Activated T-cell treated with anti-CD3 and anti-CD28 coated beads, Interleukin-2, amount 50 U/mL, for 48 hours (primary cell): ENCODE results near the gene ABCB8.
"Not testable (repeated sequence)": the region's sequence is repeated elsewhere in the genome, so short reads cannot be mapped to it uniquely, and the experiment has no call there.

Experiments
- DNase-seq, 2 experiments: peaks; one replicate each; pipeline ENCODE4 v3.0.0-alpha.2; 2020

ABCB8 gene

GRCh38 chr7:151038951-151039849 is 10.9 kb downstream of the ABCB8 start:
- DNase-seq = peak; percentile 86 to 88

- DNase-seq = no peak
Measured at GRCh38 chr7:151039850-151040548, 11.7 kb downstream of the ABCB8 start.

- DNase-seq = no peak
Measured at GRCh38 chr7:151040616-151041375, 12.5 kb downstream of the ABCB8 start.

GRCh38 chr7:151043449-151043848 is 15.2 kb downstream of the ABCB8 start:
- DNase-seq = not testable (repeated sequence)

- no peak for DNase-seq
Measured at GRCh38 chr7:151043959-151044358, 15.7 kb downstream of the ABCB8 start.

- DNase-seq = no peak
Measured at GRCh38 chr7:151045262-151045661, 17.0 kb downstream of the ABCB8 start.

- DNase-seq = no peak
Measured at GRCh38 chr7:151045967-151046366, 17.7 kb downstream of the ABCB8 start.

GRCh38 chr7:151046603-151047573 is 18.6 kb downstream of the ABCB8 start:
- DNase-seq = no peak

- no peak for DNase-seq
Measured at GRCh38 chr7:151047976-151048815, 19.9 kb downstream of the ABCB8 start, which contains the start of gene ASIC3. TSS of gene ASIC3 (plus strand) at chr7:151048531. CDS start at chr7:151048886, 355 bp downstream.

GRCh38 chr7:151048911-151049463 is 20.7 kb downstream of the ABCB8 start:
- no peak for DNase-seq

- DNase-seq = peak; percentile 58 to 68
Measured at GRCh38 chr7:151051108-151051507, 22.9 kb downstream of the ABCB8 start.

- DNase-seq = no peak
Measured at GRCh38 chr7:151053096-151053495, 24.8 kb downstream of the ABCB8 start.

GRCh38 chr7:151053751-151054150 is 25.5 kb downstream of the ABCB8 start:
- DNase-seq = no peak

GRCh38 chr7:151056283-151056665 is 28.0 kb downstream of the ABCB8 start:
- DNase-seq = no peak

GRCh38 chr7:151056666-151057505 is 28.6 kb downstream of the ABCB8 start:
- DNase-seq = no peak

GRCh38 chr7:151057506-151057988 is 29.3 kb downstream of the ABCB8 start, which contains the start of gene CDK5:
TSS of gene CDK5 (minus strand) at chr7:151057897. CDS start at chr7:151057848, 49 bp downstream.
- no peak for DNase-seq

- peak; percentile 97 for DNase-seq
Measured at GRCh38 chr7:151057989-151058780, 29.9 kb downstream of the ABCB8 start.

- DNase-seq = peak in 1 of 2 experiments; percentile 62
Measured at GRCh38 chr7:151058781-151059366, 30.6 kb downstream of the ABCB8 start.
